OCI-LY3 (cell line): Measurements from ENCODE around the gene SNX2.

ENCODE experiments used
- H2AFZ ChIP-seq: fragments of 200-600, 300-600 bp; shearing (Covaris generic); 2 replicates; pipeline ENCODE4 v1.6.0; 2014; ENCODE audit warnings: antibody characterized with exemption, low read depth, low read length
- H3K27ac ChIP-seq: fragments of 200-600, 300-600 bp; sonication (generic); 2 replicates; pipeline ENCODE4 v1.5.1; 2014; ENCODE audit warnings: mild to moderate bottlenecking, low read length, moderate library complexity, mixed read lengths
- H3K27me3 ChIP-seq: fragments of 200-600, 300-600 bp; sonication (generic); 2 replicates; pipeline ENCODE4 v1.6.1; 2014; ENCODE audit warnings: low read depth, low read length, mixed read lengths
- H3K36me3 ChIP-seq: fragments of 200-600, 300-600 bp; sonication (generic); replicated peaks from 2 replicates; pipeline ENCODE3; 2014; ENCODE audit warnings: low read depth, low read length, mixed read lengths
- H3K4me1 ChIP-seq: fragments of 300-600, 200-600 bp; sonication (generic); 2 replicates; pipeline ENCODE4 v1.6.1; 2014; ENCODE audit warnings: low read length, mixed read lengths
- H3K4me2 ChIP-seq: fragments of 200-600, 300-600 bp; sonication (generic); 2 replicates; pipeline ENCODE4 v1.6.1; 2014; ENCODE audit warnings: low read length, mixed read lengths
- H3K4me3 ChIP-seq: fragments of 300-600, 200-600 bp; sonication (generic); 2 replicates; pipeline ENCODE4 v1.5.1; 2014; ENCODE audit warnings: antibody characterized with exemption, mild to moderate bottlenecking, low read length, moderate library complexity
- H3K79me2 ChIP-seq: fragments of 300-600, 200-600 bp; shearing (Covaris generic); 2 replicates; pipeline ENCODE4 v1.6.1; 2014; ENCODE audit warnings: mild to moderate bottlenecking, low read length, mixed read lengths
- H3K9ac ChIP-seq: fragments of 300-600, 200-600 bp; shearing (Covaris generic); 2 replicates; pipeline ENCODE4 v1.6.0; 2014; ENCODE audit warnings: mild to moderate bottlenecking, low read length, moderate library complexity
- H3K9me3 ChIP-seq: fragments of 200-600, 300-600 bp; shearing (Covaris generic); 2 replicates; pipeline ENCODE4 v1.6.1; 2014; ENCODE audit warnings: low read length, mixed read lengths; ENCODE audit not compliant: insufficient read depth
- H4K20me1 ChIP-seq: fragments of 200-600, 300-600 bp; sonication (generic); 2 replicates; pipeline ENCODE4 v1.6.1; 2016; ENCODE audit warnings: low read length, mixed read lengths; ENCODE audit not compliant: insufficient read depth
- CTCF ChIP-seq: fragments of 200-600, 300-600 bp; sonication (generic); IDR thresholded peaks from 2 replicates; pipeline ENCODE4 v1.5.1; 2014; ENCODE audit warnings: antibody characterized with exemption, low read length, low read depth
- EZH2phosphoT487 ChIP-seq: fragments of 200-600 bp; shearing (Covaris generic); IDR thresholded peaks from 2 replicates; pipeline ENCODE4 v1.6.1; 2018; ENCODE audit warnings: antibody characterized with exemption, mixed run types, low read depth

Gene SNX2

DNA sequence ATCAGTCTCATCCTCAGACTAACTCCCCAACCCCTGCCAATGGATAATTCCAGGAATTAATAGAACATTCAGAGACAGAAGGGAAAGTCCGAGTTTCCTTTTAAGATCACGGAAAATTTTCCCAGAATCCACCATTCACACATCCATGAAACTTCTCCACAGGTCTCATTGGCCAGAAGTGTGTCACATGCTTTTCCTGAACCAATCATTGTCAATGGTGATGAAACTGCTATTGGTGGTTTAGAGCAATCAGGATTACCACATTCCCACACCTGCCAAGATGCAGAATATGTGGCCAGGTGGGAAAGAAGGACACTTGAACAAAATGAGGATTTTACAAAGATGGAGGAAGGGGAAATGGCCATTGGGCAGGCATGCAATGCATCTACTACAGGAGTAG lies 29.3 kb upstream of the SNX2 start:
- Histone ChIP-seq H3K9ac (no peak overlapping the region), H3K4me2 (no peak overlapping the region), H3K79me2 (no peaks in the 10 kb centered on the region), H3K27ac (no peak overlapping the region), H3K9me3 (no peaks in the 10 kb centered on the region), H3K4me1 (no peaks in the 10 kb centered on the region), H3K4me3 (no peak overlapping the region), H4K20me1 (no peaks in the 10 kb centered on the region), H3K27me3 (no peaks in the 10 kb centered on the region), H2AFZ (no peak overlapping the region), H3K36me3 (no peaks in the 10 kb centered on the region)
- no peak for TF ChIP-seq CTCF
- TF ChIP-seq EZH2phosphoT487: no peak

DNA sequence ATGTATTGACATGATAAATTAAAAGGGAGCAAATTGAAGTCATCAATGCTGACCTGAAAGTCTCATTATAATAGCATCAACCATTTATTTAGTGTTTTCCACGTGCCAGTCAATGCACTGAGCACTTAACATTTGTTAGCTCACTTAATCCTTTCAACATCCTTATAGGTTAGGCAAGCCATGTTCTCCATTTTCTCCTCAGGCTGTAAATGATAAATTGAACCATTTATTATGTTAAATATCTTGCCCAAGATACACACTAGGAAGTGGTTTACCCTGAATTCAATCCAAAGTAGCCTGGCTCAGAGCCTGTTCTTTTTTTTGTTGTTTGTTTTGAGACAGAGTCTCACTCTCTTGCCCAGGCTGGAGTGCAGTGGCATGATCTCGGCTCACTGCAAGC lies 25.0 kb upstream of the SNX2 start:
- TF ChIP-seq CTCF: no peak
- no peak for TF ChIP-seq EZH2phosphoT487
- H3K9ac ChIP-seq: no peak overlapping the region
- no peak overlapping the region for H3K4me2 ChIP-seq

DNA sequence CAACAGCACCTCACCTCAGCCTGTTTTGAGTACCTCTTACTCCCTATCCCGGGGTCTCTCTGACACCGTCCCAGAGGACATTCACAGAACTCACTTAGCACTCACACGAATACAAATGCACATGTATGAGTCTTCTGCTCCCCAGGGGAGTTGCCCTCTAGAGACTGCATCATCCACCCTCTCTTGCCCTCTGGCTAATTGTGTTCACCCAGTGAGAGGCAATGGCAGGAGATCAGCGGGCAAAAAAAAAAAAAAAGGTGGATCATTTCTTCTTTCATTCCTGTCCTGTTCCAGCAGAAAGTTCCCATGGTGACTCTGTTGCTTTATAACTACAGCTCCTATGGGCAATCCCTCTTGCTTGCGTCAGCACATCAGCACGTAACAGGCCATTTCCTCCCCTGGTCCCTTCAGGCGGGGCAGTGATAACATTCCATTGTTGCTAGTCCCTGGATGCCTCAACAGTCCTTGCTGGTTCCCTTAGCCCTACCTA lies 23.5 kb upstream of the SNX2 start:
- no peak overlapping the region for H3K4me2 ChIP-seq
- H3K4me1 ChIP-seq: peaks cover 9% of the 10 kb centered on the region
- H3K27me3 ChIP-seq: no peaks in the 10 kb centered on the region
- no peak overlapping the region for H3K27ac ChIP-seq
- H4K20me1 ChIP-seq: no peaks in the 10 kb centered on the region
- no peak overlapping the region for H3K4me3 ChIP-seq
- no peaks in the 10 kb centered on the region for H3K9me3 ChIP-seq
- no peak for TF ChIP-seq EZH2phosphoT487
- no peak for TF ChIP-seq CTCF
- H3K9ac ChIP-seq: no peak overlapping the region
- H3K36me3 ChIP-seq: no peaks in the 10 kb centered on the region
- no peaks in the 10 kb centered on the region for H3K79me2 ChIP-seq
- no peak overlapping the region for H2AFZ ChIP-seq

More for the DNA sequence above, 25.0 kb upstream of the SNX2 start:
- no peak overlapping the region for H2AFZ ChIP-seq
- H3K27me3 ChIP-seq: no peaks in the 10 kb centered on the region
- no peak overlapping the region for H3K4me3 ChIP-seq
- no peaks in the 10 kb centered on the region for H3K9me3 ChIP-seq
- no peaks in the 10 kb centered on the region for H4K20me1 ChIP-seq
- no peak overlapping the region for H3K27ac ChIP-seq
- H3K36me3 ChIP-seq: no peaks in the 10 kb centered on the region
- no peaks in the 10 kb centered on the region for H3K4me1 ChIP-seq
- no peaks in the 10 kb centered on the region for H3K79me2 ChIP-seq

GRCh38 chr5:122753500-122753899 lies 21.4 kb upstream of the SNX2 start:
- no peak overlapping the region for H3K9ac ChIP-seq
- H3K27me3 ChIP-seq: no peaks in the 10 kb centered on the region
- no peaks in the 10 kb centered on the region for H3K36me3 ChIP-seq

More at GRCh38 chr5:122753500-122753899, 21.4 kb upstream of the SNX2 start:
- Histone ChIP-seq H3K79me2 (no peaks in the 10 kb centered on the region), H3K4me2 (no peak overlapping the region), H3K9me3 (no peaks in the 10 kb centered on the region), H3K4me1 (peaks cover 26% of the 10 kb centered on the region), H3K27ac (no peak overlapping the region), H3K4me3 (no peak overlapping the region), H4K20me1 (no peaks in the 10 kb centered on the region), H2AFZ (no peak overlapping the region)
- TF ChIP-seq EZH2phosphoT487: no peak
- TF ChIP-seq CTCF: no peak
